CD4-positive, alpha-beta T cell (primary cell): ENCODE measurements around the gene SPINT2. TPM values are rescaled to one million over a fixed set of nuclear protein-coding genes. Genes with fewer than 3 reads are reported as not detected.

Experiments
- ATAC-seq: fragments of 200-7000 bp; cut with Tn5 transposase; one replicate; pipeline ENCODE4 v1.10.0; 2022; ENCODE audit warnings: mild to moderate bottlenecking; ENCODE audit not compliant: poor library complexity
- CTCF ChIA-PET: fragments of 350-600 bp; sonication (Branson Sonifier 250); formaldehyde crosslinking; loops from one replicate; lab custom pipeline; 2021; ENCODE audit warnings: antibody characterized with exemption, inconsistent platforms; lab: Charles Lee
- POLR2A ChIA-PET: fragments of 350-600 bp; sonication (Branson Sonifier 250); formaldehyde crosslinking; loops from one replicate; lab custom pipeline; 2021; ENCODE audit warnings: antibody characterized with exemption, inconsistent platforms; lab: Charles Lee
- DNase-seq, 14 experiments: peaks; one replicate each; pipeline ENCODE4 v3.0.0-alpha.2; 2013 to 2020; ENCODE audit warnings: mixed read lengths in 2 of 14
- H3K27ac ChIP-seq, 2 donors: one replicate each; pipeline versions ENCODE4 v1.5.1 to v1.7.0; 2013; ENCODE audit warnings: low read length in 2 of 2, low read depth in 1 of 2, mild to moderate bottlenecking in 1 of 2
- H3K27me3 ChIP-seq, 2 experiments: 1 replicate in 1 of 2; 2 replicates in 1 of 2; pipeline versions ENCODE4 v1.6.1 to v1.7.0; 2013; ENCODE audit warnings: low read length in 2 of 2, control low read depth in 1 of 2, mild to moderate bottlenecking in 1 of 2, moderate library complexity in 1 of 2; ENCODE audit not compliant: insufficient read depth in 2 of 2, control insufficient read depth in 1 of 2
- H3K36me3 ChIP-seq: one replicate; pipeline ENCODE4 v1.6.1; 2013; ENCODE audit warnings: low read length, control low read depth; ENCODE audit not compliant: insufficient read depth
- H3K4me1 ChIP-seq: one replicate; pipeline ENCODE4 v1.6.1; 2013; ENCODE audit warnings: low read length, control low read depth; ENCODE audit not compliant: insufficient read depth
- H3K4me3 ChIP-seq: one replicate; pipeline ENCODE4 v1.5.1; 2013; ENCODE audit warnings: mild to moderate bottlenecking, low read length, moderate library complexity
- H3K9me3 ChIP-seq, 2 experiments: 1 replicate in 1 of 2; 2 replicates in 1 of 2; pipeline versions ENCODE4 v1.6.1 to v1.7.0; 2013; ENCODE audit warnings: low read length in 2 of 2, mild to moderate bottlenecking in 2 of 2, control low read depth in 1 of 2, moderate library complexity in 1 of 2; ENCODE audit not compliant: control insufficient read depth in 1 of 2, insufficient read depth in 1 of 2
- H3K27ac Mint-ChIP-seq: one replicate; pipeline ENCODE4 v1.8.0; 2020; ENCODE audit warnings: mixed read lengths
- H3K27me3 Mint-ChIP-seq: one replicate; pipeline ENCODE4 v1.8.0; 2021; ENCODE audit warnings: mixed read lengths
- H3K36me3 Mint-ChIP-seq: one replicate; pipeline ENCODE4 v1.8.0; 2021; ENCODE audit warnings: low read depth, mixed read lengths
- H3K4me1 Mint-ChIP-seq: one replicate; pipeline ENCODE4 v1.8.0; 2021; ENCODE audit warnings: low read depth, mixed read lengths
- H3K4me3 Mint-ChIP-seq: one replicate; pipeline ENCODE4 v1.8.0; 2020; ENCODE audit warnings: mild to moderate bottlenecking, mixed read lengths
- H3K9me3 Mint-ChIP-seq: one replicate; pipeline ENCODE4 v1.8.0; 2020; ENCODE audit warnings: mixed read lengths
- intact Hi-C, 2 experiments: fragments of 100-400 bp; cut with DNase I in 1 of 2; cut with micrococcal nuclease in 1 of 2; formaldehyde crosslinking; loops; one replicate each; pipeline versions ENCODE4 v1.15.1 to v1.9.0; 2023 to 2025; cut with DNase I, micrococcal nuclease
- total RNA-seq, 174 experiments: library from RNA in 2 of 174; stranded (reverse) in 2 of 174; gene quantifications; one replicate each; pipeline ENCODE4 v1.2.3 and lab custom pipeline; 2021 to 2026
- TF ChIP-seq, protein P1 (sequence below): fragments of 200-600 bp; IDR thresholded peaks from one replicate; pipeline ENCODE4 v1.8.0; 2022; ENCODE audit warnings: antibody characterized with exemption, mild to moderate bottlenecking

The SPINT2 gene
- total RNA-seq, 2 experiments from 2014 or later = 25.4 to 26.5 TPM

DNA sequence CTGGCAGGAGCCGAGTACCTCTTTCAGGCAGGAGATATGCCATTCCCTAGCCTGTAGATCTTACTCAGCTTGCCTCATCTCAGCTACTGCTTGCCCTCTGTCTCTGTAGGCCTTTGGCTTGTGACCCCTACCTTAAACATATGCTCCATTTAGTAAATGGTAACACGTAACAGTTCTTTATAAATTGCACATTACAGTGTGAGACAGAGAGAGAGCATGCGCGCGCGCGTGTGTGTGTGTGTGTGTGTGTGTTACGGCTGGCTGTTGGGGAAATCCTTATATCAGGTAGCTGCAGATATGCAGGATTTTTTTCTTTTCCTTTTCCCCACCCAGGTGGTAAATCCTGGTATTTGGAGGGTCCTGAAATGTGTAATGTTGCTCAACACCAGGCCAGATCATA is 4.2 kb downstream of the SPINT2 start:
- Histone ChIP-seq H3K36me3 (no peaks in the 10 kb centered on the region), H3K27ac (no peak overlapping the region), H3K4me1 (peaks cover 23% of the 10 kb centered on the region), H3K9me3 (no peaks in the 10 kb centered on the region), H3K4me3 (no peak overlapping the region), H3K27me3 (no peaks in the 10 kb centered on the region)
- intact Hi-C loops = loop anchor here in 1 of 2 experiments (5.0 kb wide), 1 partner anchor 44 kb away; no protein-coding TSS in a partner anchor
- Mint-ChIP-seq H3K9me3 (no peaks in the 10 kb centered on the region), H3K36me3 (peaks cover 5% of the 10 kb centered on the region), H3K4me1 (peaks cover 32% of the 10 kb centered on the region), H3K27ac (no peak overlapping the region), H3K4me3 (no peak overlapping the region), H3K27me3 (no peaks in the 10 kb centered on the region)
- CTCF ChIA-PET = no interaction called here
- TF ChIP-seq, protein P1, sequence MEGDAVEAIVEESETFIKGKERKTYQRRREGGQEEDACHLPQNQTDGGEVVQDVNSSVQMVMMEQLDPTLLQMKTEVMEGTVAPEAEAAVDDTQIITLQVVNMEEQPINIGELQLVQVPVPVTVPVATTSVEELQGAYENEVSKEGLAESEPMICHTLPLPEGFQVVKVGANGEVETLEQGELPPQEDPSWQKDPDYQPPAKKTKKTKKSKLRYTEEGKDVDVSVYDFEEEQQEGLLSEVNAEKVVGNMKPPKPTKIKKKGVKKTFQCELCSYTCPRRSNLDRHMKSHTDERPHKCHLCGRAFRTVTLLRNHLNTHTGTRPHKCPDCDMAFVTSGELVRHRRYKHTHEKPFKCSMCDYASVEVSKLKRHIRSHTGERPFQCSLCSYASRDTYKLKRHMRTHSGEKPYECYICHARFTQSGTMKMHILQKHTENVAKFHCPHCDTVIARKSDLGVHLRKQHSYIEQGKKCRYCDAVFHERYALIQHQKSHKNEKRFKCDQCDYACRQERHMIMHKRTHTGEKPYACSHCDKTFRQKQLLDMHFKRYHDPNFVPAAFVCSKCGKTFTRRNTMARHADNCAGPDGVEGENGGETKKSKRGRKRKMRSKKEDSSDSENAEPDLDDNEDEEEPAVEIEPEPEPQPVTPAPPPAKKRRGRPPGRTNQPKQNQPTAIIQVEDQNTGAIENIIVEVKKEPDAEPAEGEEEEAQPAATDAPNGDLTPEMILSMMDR = no peak
- ATAC-seq (no peak), DNase-seq (peak in 1 of 14 experiments; percentile 27)
- POLR2A ChIA-PET = no interaction called here

DNA sequence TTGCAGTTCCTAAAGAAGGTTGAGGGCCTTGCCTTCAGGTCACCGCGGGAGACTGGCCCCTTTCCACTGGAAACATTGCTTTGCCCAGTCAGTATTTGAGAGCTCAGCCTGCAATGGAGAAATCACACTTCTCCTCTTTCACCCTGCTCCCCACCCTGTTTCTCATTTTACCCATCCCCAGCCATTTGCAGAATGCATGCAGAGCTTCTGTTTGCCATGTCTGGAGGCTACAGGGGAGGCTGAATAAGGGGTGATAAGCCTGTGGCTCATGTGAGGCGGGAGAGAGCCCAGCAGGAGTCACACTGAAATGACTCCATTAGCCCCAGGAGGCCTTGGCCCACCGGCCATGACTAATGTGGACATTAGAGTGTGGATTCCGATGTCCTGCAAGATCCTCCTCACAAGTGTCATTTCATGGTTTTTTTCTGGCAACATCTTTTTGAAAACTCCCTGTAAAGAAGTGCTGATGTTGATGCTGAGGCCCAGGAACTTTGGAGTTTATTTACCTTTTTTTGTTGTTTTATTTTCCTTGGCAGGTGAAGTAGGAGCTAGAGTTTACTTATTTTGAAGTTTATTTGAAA is 6.3 kb downstream of the SPINT2 start:
- CTCF ChIA-PET = no interaction called here
- TF ChIP-seq, protein P1 = no peak

DNA sequence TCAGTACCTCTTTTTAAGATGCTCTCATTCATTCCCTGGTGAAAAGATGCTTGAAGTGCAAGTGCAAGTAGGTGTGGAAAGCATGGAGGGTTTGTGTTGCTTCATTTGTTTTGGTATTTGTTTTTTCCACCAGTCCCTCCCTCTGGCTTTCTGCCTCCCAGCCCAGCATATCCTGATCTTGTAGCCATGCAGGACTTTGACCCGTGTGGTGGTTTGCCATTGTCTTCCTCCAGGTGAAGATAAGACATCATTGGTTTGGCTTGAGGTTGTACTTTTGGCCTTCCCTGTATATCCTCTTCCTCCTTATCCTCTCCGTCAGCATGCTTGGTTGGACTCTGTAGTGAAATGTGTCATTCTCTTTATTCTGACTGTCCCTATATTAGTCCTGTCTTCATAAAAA is 9.1 kb downstream of the SPINT2 start:
- H3K36me3 ChIP-seq = no peaks in the 10 kb centered on the region
- TF ChIP-seq, protein P1 = no peak
- ChIA-PET POLR2A (no interaction called here), CTCF (no interaction called here)
- no peaks in the 10 kb centered on the region for H3K9me3 ChIP-seq
- DNase-seq = no peak
- Mint-ChIP-seq H3K36me3 (peaks cover 5% of the 10 kb centered on the region), H3K27ac (no peak overlapping the region), H3K27me3 (no peaks in the 10 kb centered on the region), H3K4me3 (no peak overlapping the region), H3K9me3 (no peaks in the 10 kb centered on the region), H3K4me1 (peaks cover 4% of the 10 kb centered on the region)
- H3K27ac ChIP-seq = no peak overlapping the region
- no peaks in the 10 kb centered on the region for H3K27me3 ChIP-seq
- H3K4me3 ChIP-seq = no peak overlapping the region
- ATAC-seq = no peak
- intact Hi-C loops = no loop called here
- no peaks in the 10 kb centered on the region for H3K4me1 ChIP-seq

More for the DNA sequence above, 6.3 kb downstream of the SPINT2 start:
- H3K9me3 ChIP-seq = no peaks in the 10 kb centered on the region
- Mint-ChIP-seq H3K36me3 (peaks cover 5% of the 10 kb centered on the region), H3K4me3 (no peak overlapping the region), H3K4me1 (peaks cover 18% of the 10 kb centered on the region), H3K27ac (no peak overlapping the region), H3K9me3 (no peaks in the 10 kb centered on the region), H3K27me3 (no peaks in the 10 kb centered on the region)
- H3K4me1 ChIP-seq = peaks cover 3% of the 10 kb centered on the region
- POLR2A ChIA-PET = no interaction called here
- no peaks in the 10 kb centered on the region for H3K27me3 ChIP-seq
- no peak overlapping the region for H3K27ac ChIP-seq
- intact Hi-C loops = no loop called here
- no peak for DNase-seq
- no peak overlapping the region for H3K4me3 ChIP-seq
- no peaks in the 10 kb centered on the region for H3K36me3 ChIP-seq
- ATAC-seq = no peak
